ENCODE results near the gene GPAT2.
"Not testable (repeated sequence)": the region's sequence is repeated elsewhere in the genome, so short reads cannot be mapped to it uniquely, and the experiment has no call there.

DNA sequence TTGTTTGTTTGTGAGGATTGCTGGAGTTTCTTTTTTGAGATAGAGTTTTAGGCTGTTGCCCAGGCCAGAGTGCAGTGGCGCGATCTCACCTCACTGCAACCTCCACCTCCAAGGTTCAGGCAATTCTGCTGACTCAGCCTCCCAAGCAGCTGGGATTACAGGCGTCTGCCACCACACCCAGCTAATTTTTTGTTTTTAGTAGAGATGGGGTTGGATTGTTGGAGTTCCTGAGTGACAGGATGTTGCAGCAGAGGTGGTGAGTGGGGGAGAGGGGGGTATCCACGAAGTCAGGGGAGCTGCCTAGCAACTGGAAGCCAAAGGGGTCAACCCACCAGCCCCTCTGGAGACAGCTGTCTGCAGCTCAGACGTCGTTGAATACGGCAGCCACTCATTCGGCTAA is 35.2 kb upstream of the GPAT2 start:
- TF ChIP-seq, protein P1, sequence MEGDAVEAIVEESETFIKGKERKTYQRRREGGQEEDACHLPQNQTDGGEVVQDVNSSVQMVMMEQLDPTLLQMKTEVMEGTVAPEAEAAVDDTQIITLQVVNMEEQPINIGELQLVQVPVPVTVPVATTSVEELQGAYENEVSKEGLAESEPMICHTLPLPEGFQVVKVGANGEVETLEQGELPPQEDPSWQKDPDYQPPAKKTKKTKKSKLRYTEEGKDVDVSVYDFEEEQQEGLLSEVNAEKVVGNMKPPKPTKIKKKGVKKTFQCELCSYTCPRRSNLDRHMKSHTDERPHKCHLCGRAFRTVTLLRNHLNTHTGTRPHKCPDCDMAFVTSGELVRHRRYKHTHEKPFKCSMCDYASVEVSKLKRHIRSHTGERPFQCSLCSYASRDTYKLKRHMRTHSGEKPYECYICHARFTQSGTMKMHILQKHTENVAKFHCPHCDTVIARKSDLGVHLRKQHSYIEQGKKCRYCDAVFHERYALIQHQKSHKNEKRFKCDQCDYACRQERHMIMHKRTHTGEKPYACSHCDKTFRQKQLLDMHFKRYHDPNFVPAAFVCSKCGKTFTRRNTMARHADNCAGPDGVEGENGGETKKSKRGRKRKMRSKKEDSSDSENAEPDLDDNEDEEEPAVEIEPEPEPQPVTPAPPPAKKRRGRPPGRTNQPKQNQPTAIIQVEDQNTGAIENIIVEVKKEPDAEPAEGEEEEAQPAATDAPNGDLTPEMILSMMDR (IDR thresholded peaks at IDR 0.05): not testable (repeated sequence)
- not testable (repeated sequence) for TF ChIP-seq EZH2 (IDR thresholded peaks at IDR 0.05; ENCODE audit: borderline replicate concordance, insufficient read depth, low read depth, low read length, poor library complexity, severe bottlenecking)
